Lung (tissue), 12 donors: ENCODE data around the gene PTPRN2. TPM values are rescaled to one million over a fixed set of nuclear protein-coding genes. Genes with fewer than 3 reads are reported as not detected.

Experiments used
- ATAC-seq: fragments of 200-7000 bp; cut with Tn5 transposase; one replicate; pipeline ENCODE4 v1.9.1; 2020; ENCODE audit warnings: moderate number of reproducible peaks; ENCODE audit not compliant: insufficient read depth, low FRiP score
- DNase-seq, 3 donors: peaks; one replicate each; pipeline ENCODE4 v3.0.0-alpha.2; 2013 to 2017
- H3K27ac ChIP-seq, 2 donors: one replicate each; pipeline ENCODE4 v1.5.1; 2013; ENCODE audit warnings: mild to moderate bottlenecking in 2 of 2, moderate library complexity in 2 of 2, control low read depth in 1 of 2, inconsistent platforms in 1 of 2, low read depth in 1 of 2, low read length in 1 of 2
- H3K27me3 ChIP-seq, 3 donors: one replicate each; pipeline ENCODE4 v1.5.1; 2013; ENCODE audit warnings: low read length in 2 of 3; ENCODE audit not compliant: control insufficient read depth in 3 of 3, insufficient read depth in 3 of 3
- H3K36me3 ChIP-seq, 4 donors: one replicate each; pipeline ENCODE4 v1.5.1; 2013; ENCODE audit warnings: low read length in 4 of 4, mild to moderate bottlenecking in 1 of 4, moderate library complexity in 1 of 4; ENCODE audit not compliant: control insufficient read depth in 4 of 4, insufficient read depth in 4 of 4
- H3K4me1 ChIP-seq, 5 donors: one replicate each; pipeline ENCODE4 v1.5.1; 2013; ENCODE audit warnings: low read length in 5 of 5, mild to moderate bottlenecking in 2 of 5, moderate library complexity in 1 of 5; ENCODE audit not compliant: control insufficient read depth in 5 of 5, insufficient read depth in 5 of 5
- H3K4me3 ChIP-seq: one replicate; pipeline ENCODE4 v1.5.1; 2013; ENCODE audit warnings: mild to moderate bottlenecking, control low read depth, moderate library complexity
- H3K9ac ChIP-seq, 2 donors: one replicate each; pipeline ENCODE4 v1.5.1; 2013; ENCODE audit warnings: low read length in 2 of 2, control low read depth in 1 of 2; ENCODE audit not compliant: insufficient read depth in 1 of 2
- H3K9me3 ChIP-seq, 4 donors: one replicate each; pipeline ENCODE4 v1.5.1; 2013; ENCODE audit warnings: low read length in 3 of 4, mild to moderate bottlenecking in 1 of 4, moderate library complexity in 1 of 4; ENCODE audit not compliant: control insufficient read depth in 4 of 4, insufficient read depth in 3 of 4
- WGBS, 2 donors: extraction: QIAGEN DNeasy Blood & Tissue Kit; methylation state at CpG; one replicate each; pipeline ENCODE4 v1.1.7; 2013; 5-methylcytosine and 5-hydroxymethylcytosine counted together
- polyA plus RNA-seq, 2 donors: library from polyadenylated mRNA; stranded (reverse); fragments of 200-250 nt; gene quantifications; one replicate each; pipeline ENCODE4 v1.2.1, GENCODE V29; 2013
- total RNA-seq, 2 donors: library from RNA; depleted of rRNA in 1 of 2; stranded (reverse); fragments of >200 nt in 1 of 2; gene quantifications; one replicate each; pipeline ENCODE4 v1.2.1, GENCODE V29; 2014 to 2021
- TF ChIP-seq, protein P1 (sequence below): IDR thresholded peaks from 2 replicates; pipeline ENCODE4 v1.5.1; 2012; ENCODE audit warnings: mild to moderate bottlenecking; ENCODE audit errors: control extremely low read depth, extremely low read depth
- donor health status: control.
- donor health status: control.
- donor health status: Bipolar disorder and iron deficiency.
- donor health status: healthy.
- donor health status: DM: yes; HTN: yes; CAD: no.

Gene PTPRN2
- total and polyA plus RNA-seq, 4 donors, result 2.1 to 7.4 (median 4.4) TPM

DNA sequence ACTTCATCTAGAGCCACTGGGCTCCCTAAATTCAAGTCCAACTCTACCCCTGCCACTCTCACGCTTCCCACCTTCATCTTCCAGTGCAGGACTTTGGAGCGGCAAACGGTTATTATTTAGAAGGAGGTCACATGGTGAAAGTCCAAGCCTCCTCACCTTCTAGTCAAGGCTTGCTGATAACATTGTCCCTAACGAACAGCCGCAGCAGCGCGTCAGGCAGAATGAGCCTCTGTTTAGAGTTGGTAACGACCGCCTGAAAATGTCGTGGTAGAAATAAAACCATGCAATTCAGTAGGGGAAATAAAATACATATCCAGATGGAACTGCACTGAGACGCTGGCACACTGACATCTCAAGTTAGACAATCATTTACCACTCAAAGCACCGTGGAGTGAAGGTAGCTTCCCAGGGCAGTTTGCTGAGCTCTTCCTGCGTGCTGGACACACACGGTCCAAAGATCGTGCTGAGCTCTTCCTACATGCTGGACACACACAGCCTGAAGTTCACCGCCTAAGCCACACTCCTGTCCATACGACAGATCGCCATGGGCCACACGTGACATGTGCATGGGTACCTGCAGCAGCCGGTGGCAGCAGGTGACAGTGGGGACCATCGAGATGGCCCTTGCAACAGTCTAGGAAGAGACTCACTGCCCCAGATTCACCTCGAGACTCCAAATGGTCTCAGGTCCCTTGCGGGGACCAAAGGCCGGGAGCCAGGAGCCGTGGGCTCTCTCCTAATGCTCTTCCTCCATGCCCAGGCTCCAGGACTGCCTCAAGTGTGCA lies 323.5 kb downstream of the PTPRN2 start:
- H3K4me1 ChIP-seq, result no peaks in the 10 kb centered on the region
- no peak overlapping the region for H3K27ac ChIP-seq
- H3K4me3 ChIP-seq, result no peak overlapping the region
- ATAC-seq, result no peak
- H3K9me3 ChIP-seq, result peaks cover 0 to 16% (median 10%) of the 10 kb centered on the region in 4 donors
- no peak overlapping the region for H3K9ac ChIP-seq
- TF ChIP-seq, protein P1, sequence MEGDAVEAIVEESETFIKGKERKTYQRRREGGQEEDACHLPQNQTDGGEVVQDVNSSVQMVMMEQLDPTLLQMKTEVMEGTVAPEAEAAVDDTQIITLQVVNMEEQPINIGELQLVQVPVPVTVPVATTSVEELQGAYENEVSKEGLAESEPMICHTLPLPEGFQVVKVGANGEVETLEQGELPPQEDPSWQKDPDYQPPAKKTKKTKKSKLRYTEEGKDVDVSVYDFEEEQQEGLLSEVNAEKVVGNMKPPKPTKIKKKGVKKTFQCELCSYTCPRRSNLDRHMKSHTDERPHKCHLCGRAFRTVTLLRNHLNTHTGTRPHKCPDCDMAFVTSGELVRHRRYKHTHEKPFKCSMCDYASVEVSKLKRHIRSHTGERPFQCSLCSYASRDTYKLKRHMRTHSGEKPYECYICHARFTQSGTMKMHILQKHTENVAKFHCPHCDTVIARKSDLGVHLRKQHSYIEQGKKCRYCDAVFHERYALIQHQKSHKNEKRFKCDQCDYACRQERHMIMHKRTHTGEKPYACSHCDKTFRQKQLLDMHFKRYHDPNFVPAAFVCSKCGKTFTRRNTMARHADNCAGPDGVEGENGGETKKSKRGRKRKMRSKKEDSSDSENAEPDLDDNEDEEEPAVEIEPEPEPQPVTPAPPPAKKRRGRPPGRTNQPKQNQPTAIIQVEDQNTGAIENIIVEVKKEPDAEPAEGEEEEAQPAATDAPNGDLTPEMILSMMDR, result no peak
- WGBS, 2 donors, result 89 to 93% methylated on average over 25 of the region's 25 CpGs
- no peaks in the 10 kb centered on the region for H3K36me3 ChIP-seq
- DNase-seq, result peak in 1 of 3 donors; percentile 4
- no peaks in the 10 kb centered on the region for H3K27me3 ChIP-seq

DNA sequence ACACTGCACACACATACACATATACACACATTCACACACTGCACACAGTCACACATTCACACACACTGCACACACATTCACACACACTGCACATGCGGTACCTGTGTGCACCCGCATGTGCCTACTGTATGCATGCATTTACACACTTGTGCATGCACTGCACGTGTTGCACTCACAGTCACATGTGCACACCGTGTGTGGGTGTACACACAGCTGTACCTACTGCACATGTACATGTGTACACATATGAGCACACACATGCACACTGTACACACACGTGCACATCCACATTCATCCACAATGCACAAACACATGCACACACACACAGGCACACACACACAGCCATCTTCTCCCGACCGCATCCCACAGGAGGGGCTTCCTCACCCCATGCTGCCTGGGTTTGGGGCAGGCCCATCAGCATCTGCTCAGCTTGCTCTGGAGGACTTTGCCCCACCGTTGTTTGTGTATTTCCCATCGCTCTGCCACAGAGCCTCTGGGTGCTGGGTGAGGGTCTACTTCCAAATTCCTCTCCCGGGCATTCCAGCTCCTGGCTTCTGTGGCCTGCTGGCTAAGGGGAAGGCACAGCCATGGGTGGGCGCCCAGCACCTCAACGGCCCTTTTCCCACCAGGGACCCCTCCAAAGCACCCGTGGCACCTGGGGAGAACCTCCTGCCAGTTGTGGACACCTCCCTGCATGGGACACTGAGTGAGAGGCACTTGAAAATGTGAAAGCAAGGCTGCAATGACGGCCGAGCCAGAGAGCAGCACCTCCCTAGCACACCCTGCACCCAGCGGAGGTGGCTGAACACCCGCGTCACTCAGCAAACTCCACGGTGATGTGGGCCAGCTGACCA lies 324.3 kb downstream of the PTPRN2 start:
- ATAC-seq, result no peak
- Histone ChIP-seq H3K9me3 (peaks cover 0 to 16% (median 10%) of the 10 kb centered on the region in 4 donors), H3K4me1 (no peaks in the 10 kb centered on the region), H3K27me3 (no peaks in the 10 kb centered on the region), H3K4me3 (no peak overlapping the region), H3K9ac (no peak overlapping the region), H3K36me3 (no peaks in the 10 kb centered on the region), H3K27ac (no peak overlapping the region)
- TF ChIP-seq, protein P1, result no peak
- WGBS, 2 donors, result 89 to 93% methylated on average over 19 of the region's 19 CpGs
- no peak for DNase-seq

DNA sequence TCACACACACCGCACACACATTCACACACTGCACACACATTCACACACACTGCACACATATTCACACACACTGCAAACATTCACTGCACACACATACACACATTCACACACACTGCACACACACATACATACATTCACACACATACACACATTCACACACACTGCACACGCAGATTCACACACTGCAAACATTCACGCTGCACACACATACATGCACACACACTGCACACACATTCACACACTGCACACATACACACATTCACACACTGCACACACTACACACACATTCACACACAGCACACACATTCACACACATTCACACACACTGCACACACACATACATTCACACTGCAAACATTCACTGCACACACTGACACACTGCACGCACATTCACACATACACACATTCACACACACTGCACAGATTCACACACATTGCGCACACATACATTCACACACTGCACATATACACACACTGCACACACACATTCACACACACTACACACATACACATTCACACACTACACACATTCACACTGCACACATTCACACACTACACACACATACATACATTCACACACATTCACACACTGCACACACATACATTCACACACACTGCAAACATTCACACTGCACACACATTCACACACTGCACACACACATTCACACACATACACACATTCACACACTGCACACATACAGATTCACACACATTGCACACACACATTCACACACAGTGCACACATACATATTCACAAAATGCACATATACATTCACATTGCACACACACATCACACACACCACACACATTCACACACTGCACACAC lies 325.1 kb downstream of the PTPRN2 start:
- H3K27me3 ChIP-seq, result no peaks in the 10 kb centered on the region
- 77 to 97% methylated on average over 5 of the region's 5 CpGs for WGBS, 2 donors
- H3K27ac ChIP-seq, result no peak overlapping the region
- TF ChIP-seq, protein P1, result no peak
- H3K4me1 ChIP-seq, result no peaks in the 10 kb centered on the region
- ATAC-seq, result no peak
- H3K9me3 ChIP-seq, result peaks cover 0 to 16% (median 11%) of the 10 kb centered on the region in 4 donors
- no peak overlapping the region for H3K9ac ChIP-seq
- H3K4me3 ChIP-seq, result no peak overlapping the region
- H3K36me3 ChIP-seq, result no peaks in the 10 kb centered on the region
- no peak for DNase-seq
